ENCODE results near the gene CYP46A1.
"Not testable (repeated sequence)": the region's sequence is repeated elsewhere in the genome, so short reads cannot be mapped to it uniquely, and the experiment has no call there.

Gene CYP46A1

DNA sequence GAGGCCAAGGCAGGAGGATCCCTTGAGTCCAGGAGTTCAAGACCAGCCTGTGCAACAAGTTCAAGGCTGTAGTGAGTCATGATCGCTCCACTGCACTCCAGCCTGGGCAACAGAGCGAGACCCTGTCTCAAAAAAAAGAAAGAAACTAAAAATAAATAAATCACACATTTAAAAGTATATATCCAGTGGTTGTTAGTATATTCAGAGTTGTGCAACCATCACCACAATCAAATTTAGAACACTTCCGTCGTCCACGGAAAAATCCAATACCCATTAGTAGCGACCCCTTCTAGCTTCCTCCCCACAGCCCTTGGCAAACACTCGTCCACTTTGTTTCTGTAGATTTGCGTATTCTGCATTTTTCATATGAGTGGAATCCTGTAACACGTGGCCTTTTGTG is 64.4 kb downstream of the CYP46A1 start:
- no peak for DNase-seq

DNA sequence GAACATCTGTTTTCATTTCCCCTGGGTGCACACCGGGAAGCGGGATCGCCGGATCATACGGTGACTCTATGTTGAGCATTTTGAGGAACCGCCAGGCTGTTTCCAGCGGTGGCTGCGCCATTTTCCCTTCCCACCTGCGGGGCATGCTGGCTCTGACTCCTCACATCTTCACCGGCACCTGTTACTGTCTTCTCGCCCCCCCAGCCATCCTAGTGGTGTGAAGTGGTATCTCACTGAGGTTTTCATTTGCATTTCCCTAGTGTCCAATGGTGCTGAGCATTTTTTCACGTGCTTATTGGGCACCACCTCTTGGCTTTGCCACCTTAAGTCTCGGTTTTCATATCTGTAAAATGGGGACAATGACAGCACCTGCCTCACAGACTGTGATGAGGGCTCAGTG is 65.0 kb downstream of the CYP46A1 start:
- DNase-seq: no peak

DNA sequence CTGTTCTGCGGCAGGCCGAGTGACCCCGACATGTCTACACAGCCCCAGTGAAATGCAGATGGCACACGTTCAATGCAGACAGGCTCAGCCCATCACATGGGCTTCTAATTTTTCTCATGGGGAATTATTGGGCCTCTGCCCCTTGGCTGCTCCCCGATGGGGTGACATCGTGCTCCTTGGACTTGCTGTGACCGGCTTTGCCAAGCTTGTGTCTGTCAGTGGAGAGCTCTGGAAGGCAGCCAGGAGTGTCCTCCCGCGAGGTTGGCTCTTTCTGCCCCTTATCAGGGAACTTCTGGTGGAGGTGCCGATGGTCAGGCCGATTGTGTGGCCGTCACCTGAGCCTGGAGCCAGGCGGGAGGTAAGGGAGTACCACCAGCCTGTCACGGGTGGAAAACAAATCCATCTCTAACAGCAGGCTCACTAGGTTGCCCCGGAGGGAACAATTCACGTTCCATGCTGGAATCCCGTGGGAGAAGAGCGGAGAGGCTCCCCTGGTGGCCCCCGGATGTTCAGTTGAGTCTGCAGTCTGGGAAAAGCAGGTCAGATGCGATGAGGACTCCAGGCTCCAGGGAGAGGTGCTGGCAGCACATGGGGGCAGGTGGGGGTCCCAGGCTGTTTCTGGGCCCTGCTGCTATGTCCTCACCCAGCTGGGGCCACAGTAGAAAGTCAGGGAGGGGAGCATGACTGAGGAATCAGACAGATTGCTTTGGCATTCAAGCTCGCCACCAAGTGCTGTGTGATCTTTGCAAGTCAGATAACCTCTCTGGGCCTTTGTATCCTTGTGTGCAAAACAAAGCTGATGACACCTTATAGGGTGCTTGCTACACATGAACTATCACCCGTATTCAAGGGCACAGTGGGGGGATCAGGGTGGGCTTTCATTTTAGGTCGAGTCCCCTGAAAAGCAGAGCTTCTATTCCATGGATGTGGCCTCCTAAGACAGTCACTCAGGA is 65.9 kb downstream of the CYP46A1 start:
- DNase-seq: no peak

DNA sequence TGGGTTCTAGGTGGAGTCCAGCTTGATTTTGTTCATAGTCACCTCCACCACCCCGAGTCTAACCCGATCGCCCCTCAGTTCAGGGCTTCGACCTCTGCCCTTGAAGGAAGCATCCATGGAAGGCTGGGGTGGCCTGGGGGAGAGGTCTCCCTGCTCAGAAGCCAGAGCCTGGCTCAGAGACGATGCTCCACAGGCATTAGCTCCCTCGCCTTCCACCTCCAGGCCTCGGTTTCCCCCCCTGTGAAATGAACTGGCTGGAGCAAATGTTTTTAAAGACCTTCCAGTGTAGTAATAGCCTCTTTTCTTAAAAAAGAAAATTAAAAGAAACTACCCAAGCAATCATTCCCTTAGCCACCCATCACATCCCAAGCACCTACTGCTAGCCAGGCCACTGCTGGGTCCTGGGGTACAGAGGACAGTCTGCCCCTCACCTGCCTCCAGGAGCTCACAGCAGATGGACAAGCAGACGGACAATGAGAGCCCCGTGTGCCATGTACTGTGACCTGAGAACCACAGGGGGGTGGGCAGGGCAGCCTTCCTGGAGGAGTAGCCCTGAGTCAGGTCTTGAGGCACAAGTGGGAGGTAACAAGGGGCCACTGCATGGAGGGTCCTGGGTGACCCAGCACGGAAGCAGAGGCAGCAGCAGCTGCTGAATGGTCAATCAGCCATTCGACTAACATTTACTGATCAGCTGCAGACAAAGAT is 66.8 kb downstream of the CYP46A1 start:
- DNase-seq: no peak

DNA sequence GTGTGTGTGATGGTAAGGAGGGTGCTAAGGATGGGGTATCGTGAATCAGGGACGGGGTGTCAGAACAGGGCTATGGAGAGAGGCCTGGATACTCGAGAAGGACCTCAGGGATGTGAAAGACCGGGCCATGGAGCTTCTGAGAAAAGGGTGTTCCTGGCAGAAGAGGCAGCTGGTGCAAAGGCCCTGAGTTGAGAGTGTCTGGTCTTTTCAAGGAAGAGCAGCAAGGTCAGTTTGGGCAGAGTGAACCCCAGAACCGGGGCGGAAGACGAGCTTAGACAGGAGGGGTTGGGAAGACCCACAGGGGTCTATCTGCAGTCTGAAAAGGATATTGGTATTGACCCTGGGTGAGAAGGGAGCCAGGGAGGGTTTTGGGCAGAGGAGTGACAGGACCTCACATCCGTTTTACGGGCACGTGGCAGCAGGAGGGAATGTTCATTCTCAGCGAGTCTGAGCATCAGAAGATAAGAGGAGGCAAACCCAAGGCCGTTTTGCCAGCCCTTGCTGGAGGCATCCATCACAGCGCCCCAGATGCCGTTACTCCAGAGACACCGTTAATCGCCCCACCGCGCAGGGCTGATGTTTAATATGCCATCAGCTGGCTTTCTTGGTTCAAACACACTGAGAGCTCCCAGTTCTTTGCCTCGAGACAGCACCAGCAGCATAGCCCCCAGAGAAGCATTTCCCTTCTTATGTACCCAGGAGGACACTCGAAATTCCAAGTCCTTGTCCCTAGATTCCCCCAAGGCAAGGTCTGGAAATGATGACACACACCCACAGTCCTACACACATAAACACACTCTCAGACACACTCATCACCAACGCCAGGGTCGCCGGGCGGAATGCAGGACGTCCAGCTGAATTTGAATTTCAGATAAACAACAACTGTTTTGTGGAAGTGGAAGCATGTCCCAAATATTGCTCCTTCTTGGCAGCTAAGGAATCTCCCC is 67.7 kb downstream of the CYP46A1 start:
- no peak for DNase-seq

GRCh38 chr14:99752486-99753121 is 68.5 kb downstream of the CYP46A1 start:
- DNase-seq: no peak

- no peak for DNase-seq
These were observed 69.4 kb downstream of the CYP46A1 start for GRCh38 chr14:99753225-99754140.

DNA sequence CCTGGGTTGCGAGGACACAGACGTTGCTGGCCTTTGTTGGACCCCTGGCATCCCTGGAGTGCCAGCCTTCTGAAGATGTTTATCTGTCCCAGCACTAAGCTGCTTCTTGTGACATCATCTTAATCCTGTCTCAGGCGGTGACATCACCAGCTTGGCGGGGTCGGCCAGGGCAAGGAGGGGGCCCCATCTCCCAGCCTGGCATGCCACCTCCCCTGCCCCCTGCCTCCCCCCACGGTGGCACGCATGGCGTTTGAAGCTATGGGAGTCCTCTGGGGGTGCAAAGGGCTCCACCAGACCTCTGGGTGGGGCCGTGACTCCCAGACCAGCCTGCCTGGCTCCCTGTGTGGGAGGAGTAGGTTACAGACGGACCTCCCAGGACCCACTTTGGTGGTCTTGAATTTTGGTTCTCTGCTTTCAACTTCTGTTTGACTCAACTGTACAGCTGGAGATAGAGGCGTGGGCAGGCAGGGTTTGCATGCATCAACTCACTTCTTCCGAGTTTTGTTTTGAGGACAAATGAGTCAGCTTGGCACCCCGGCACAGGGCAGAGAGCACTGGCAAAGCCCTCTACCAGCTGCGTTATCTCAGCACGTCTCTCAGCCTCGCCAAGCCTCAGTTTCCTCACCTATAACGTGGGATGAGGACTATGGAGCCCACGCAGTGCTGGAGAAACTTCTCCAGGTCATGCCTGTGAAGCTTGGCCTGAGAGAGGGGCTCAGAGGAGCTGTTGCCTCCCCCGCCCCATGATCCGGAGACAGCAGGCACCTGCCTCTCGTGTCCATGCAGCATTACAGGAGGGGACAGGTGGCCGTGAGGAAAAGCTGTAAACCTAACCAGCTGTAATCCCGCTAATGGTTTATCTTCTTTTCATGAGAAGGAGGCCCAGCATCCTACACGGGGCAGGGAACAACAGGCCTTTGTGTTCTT is 70.3 kb downstream of the CYP46A1 start:
- DNase-seq: no peak

- no peak for DNase-seq
These were observed 70.9 kb downstream of the CYP46A1 start for GRCh38 chr14:99755068-99755405.

GRCh38 chr14:99755629-99756603 is 71.8 kb downstream of the CYP46A1 start:
- no peak for DNase-seq

DNA sequence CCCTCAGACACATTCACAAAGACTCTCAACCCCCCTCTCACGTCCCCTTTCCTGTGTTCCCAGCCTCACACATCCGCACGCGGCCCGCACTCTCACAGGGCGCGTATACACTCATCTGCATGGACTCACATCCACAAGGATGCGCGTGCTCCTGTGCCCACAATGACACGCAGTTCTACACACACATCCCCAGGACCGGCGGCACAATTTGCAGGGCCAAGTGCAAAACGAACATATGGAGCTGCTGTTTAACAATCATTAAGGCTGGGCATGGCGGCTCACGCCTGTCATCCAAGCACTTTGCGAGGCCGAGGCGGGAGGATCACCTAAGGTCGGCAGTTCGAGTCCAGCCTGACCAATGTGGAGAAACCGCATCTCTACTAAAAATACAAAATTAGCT is 72.7 kb downstream of the CYP46A1 start:
- DNase-seq: no peak

DNA sequence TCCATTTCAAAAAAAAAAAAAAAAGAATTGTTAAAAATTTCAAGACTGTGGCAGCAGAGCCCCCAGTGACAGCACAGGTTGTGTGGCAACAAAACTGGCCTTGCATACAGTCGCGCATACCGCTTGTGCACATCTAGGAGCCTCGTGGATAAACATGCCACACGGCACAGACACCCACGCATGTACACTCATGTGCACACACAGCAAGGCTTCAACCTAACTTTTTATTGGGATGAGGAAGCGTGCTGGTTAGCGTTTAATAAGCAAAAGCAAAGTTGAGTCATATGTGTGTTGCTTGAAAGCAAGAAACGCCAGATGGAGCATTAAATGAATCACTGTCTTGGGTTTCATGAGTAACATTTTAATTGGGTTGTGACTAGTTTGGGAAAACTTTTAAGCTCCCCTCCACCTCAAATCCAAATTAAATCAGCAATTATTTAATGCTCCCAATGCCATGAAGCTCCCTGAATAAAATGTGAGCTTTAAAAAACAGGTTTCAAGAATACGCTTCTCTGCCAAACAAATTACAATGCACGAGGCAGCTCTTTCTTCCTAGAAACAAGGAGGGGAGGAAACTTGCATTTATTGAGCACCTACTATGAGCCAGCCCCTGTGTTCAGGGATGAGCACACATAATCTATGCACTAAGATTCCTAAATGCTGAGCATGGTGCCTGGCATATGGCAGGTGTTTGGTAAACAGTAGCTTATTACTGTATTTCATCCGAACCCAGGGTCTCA is 73.4 kb downstream of the CYP46A1 start:
- no peak for DNase-seq

- DNase-seq: no peak
These were observed 74.2 kb downstream of the CYP46A1 start for GRCh38 chr14:99758121-99758821.

DNA sequence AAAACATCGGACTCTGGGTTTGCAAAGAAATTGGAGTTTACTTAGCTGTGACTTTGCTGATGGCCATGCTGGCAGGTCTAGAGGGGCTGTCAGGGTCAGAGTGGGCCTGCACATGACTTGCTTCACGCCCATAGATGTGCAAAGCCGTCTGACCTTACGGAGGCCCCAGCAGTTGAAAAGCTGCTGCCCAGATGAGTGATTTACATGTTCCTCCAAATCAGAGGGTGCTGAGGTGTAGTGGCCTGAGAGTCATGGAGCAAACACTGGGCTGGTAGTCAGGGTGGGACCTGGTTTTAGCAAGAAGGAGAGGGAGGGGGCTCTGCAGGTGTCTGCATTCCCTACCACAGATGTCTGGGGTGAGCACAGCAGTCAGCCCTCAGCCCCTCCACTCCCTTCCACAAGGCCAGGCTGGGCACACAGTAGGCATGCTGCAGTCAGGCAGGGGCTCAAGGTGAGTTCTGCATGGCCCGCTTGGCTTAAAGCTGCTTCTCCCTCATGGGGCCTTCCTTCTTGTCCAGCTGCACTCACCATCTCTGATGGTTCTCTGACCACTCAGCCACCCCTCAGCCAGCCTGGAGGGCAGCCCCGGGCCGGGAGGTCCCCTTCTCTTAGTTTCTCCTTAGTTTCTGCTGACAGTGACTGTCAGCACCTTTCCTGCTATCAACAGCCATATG is 74.9 kb downstream of the CYP46A1 start:
- no peak for DNase-seq

- DNase-seq: no peak
These were observed 75.4 kb downstream of the CYP46A1 start for GRCh38 chr14:99759546-99759925.

DNA sequence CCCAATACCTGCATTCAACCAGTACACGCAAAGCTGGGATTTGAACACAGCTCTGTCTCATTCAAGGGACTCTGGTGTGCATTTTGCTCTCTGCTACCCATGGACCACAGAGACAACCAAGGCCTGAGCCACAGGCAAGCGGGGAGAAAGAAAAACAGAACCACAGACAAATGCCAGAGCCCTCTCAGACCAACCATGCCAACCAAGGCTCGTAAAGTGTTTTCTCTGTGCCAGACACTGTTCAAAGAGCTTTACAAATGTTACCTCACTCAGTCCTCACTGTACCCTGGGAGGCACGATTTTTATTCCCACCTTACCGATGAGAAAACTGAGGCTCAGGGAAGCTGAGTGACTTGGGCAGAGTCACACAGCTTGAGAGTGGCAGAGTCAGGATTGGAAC is 76.7 kb downstream of the CYP46A1 start:
- no peak for DNase-seq

DNA sequence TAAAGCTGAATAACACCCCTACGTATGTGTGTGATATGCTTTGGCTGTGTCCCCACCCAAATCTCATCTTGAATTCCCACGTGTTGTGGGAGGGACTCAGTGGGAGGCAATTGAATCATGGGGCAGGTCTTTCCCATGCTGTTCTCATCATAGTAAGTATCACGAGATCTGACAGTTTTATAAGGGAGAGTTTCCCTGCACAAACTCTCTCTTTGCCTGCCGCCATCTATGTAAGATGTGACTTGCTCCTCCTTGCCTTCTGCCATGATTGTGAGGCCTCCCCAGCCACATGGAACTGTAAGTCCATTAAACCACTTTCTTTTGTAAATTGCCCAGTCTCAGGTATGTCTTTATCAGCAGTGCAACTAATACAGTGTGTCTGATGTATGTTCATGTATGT is 78.8 kb downstream of the CYP46A1 start:
- DNase-seq: not testable (repeated sequence)

All from stimulated activated CD8-positive, alpha-beta memory T cell treated with anti-CD3 and anti-CD28 coated beads, Interleukin-4, amount 100 ng/mL, for 48 hours (primary cell).